GM23338 (cell line): ENCODE results near the gene SPATA20.

Source experiments
- CREB1 ChIP-seq: fragments of 250-450 bp; sonication (Bioruptor Pico); IDR thresholded peaks from 2 replicates; pipeline ENCODE4 v1.5.0; 2020; ENCODE audit warnings: low read depth, mild to moderate bottlenecking, moderate library complexity
- CTCF ChIP-seq, 2 experiments: fragments of 200-600 bp in 1 of 2; sonication (generic) in 1 of 2; conservative IDR thresholded peaks; 2 replicates each; pipeline versions ENCODE4 v1.5.1 to v1.6.1; 2016 to 2017; ENCODE audit warnings: antibody characterized with exemption in 2 of 2, low read depth in 2 of 2, mild to moderate bottlenecking in 2 of 2, moderate library complexity in 1 of 2
- EZH2 ChIP-seq: fragments of 200-600 bp; sonication (generic); IDR thresholded peaks from one replicate; pipeline ENCODE4 v1.8.0; 2017; ENCODE audit warnings: antibody characterized with exemption, mild to moderate bottlenecking, low read depth; ENCODE audit not compliant: unreplicated experiment
- POLR2AphosphoS5 ChIP-seq: IDR thresholded peaks from 2 replicates; pipeline ENCODE4 v1.6.1; 2016; ENCODE audit warnings: antibody characterized with exemption, low read depth
- TF ChIP-seq, protein P1 (sequence below): fragments of 250-450 bp; sonication (Bioruptor Pico); IDR thresholded peaks from 2 replicates; pipeline ENCODE4 v1.5.0; 2020; ENCODE audit warnings: mild to moderate bottlenecking, moderate library complexity

DNA sequence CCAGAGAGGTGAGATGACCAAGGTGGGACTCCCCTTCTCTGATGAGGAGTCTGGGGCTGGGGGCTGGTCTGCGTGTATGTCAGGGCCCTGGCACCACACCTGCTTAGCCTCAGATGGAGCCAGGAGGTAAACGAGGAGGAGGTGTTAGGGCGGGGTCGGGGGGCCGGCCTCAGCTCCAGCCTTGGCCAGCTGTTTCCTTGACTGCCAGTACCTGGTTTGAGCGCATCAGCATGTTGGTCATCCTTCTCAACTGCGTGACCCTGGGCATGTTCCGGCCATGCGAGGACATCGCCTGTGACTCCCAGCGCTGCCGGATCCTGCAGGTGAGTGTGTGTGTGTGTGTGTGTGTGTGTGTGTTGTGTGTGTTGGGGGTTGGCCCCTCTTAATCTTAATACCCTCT, 21.7 kb downstream of the SPATA20 start:
- TF ChIP-seq CTCF (conservative IDR thresholded peaks at IDR 0.05; ENCODE audit: low read depth in 2 of 2) (no peak), EZH2 (no peak), POLR2AphosphoS5 (no peak), CREB1 (CRISPR knock-in tag) (no peak)
- TF ChIP-seq, protein P1, sequence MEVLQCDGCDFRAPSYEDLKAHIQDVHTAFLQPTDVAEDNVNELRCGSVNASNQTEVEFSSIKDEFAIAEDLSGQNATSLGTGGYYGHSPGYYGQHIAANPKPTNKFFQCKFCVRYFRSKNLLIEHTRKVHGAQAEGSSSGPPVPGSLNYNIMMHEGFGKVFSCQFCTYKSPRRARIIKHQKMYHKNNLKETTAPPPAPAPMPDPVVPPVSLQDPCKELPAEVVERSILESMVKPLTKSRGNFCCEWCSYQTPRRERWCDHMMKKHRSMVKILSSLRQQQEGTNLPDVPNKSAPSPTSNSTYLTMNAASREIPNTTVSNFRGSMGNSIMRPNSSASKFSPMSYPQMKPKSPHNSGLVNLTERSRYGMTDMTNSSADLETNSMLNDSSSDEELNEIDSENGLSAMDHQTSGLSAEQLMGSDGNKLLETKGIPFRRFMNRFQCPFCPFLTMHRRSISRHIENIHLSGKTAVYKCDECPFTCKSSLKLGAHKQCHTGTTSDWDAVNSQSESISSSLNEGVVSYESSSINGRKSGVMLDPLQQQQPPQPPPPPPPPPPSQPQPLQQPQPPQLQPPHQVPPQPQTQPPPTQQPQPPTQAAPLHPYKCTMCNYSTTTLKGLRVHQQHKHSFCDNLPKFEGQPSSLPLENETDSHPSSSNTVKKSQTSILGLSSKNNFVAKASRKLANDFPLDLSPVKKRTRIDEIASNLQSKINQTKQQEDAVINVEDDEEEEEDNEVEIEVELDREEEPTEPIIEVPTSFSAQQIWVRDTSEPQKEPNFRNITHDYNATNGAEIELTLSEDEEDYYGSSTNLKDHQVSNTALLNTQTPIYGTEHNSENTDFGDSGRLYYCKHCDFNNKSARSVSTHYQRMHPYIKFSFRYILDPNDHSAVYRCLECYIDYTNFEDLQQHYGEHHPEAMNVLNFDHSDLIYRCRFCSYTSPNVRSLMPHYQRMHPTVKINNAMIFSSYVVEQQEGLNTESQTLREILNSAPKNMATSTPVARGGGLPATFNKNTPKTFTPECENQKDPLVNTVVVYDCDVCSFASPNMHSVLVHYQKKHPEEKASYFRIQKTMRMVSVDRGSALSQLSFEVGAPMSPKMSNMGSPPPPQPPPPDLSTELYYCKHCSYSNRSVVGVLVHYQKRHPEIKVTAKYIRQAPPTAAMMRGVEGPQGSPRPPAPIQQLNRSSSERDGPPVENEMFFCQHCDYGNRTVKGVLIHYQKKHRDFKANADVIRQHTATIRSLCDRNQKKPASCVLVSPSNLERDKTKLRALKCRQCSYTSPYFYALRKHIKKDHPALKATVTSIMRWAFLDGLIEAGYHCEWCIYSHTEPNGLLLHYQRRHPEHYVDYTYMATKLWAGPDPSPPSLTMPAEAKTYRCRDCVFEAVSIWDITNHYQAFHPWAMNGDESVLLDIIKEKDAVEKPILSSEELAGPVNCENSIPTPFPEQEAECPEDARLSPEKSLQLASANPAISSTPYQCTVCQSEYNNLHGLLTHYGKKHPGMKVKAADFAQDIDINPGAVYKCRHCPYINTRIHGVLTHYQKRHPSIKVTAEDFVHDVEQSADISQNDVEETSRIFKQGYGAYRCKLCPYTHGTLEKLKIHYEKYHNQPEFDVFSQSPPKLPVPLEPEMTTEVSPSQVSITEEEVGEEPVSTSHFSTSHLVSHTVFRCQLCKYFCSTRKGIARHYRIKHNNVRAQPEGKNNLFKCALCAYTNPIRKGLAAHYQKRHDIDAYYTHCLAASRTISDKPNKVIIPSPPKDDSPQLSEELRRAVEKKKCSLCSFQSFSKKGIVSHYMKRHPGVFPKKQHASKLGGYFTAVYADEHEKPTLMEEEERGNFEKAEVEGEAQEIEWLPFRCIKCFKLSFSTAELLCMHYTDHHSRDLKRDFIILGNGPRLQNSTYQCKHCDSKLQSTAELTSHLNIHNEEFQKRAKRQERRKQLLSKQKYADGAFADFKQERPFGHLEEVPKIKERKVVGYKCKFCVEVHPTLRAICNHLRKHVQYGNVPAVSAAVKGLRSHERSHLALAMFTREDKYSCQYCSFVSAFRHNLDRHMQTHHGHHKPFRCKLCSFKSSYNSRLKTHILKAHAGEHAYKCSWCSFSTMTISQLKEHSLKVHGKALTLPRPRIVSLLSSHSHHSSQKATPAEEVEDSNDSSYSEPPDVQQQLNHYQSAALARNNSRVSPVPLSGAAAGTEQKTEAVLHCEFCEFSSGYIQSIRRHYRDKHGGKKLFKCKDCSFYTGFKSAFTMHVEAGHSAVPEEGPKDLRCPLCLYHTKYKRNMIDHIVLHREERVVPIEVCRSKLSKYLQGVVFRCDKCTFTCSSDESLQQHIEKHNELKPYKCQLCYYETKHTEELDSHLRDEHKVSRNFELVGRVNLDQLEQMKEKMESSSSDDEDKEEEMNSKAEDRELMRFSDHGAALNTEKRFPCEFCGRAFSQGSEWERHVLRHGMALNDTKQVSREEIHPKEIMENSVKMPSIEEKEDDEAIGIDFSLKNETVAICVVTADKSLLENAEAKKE (CRISPR knock-in tag): no peak
